ENCODE data around the gene TBX21.

GRCh38 chr17:47781397-47781796 lies 48.4 kb downstream of the TBX21 start:
- TF ChIP-seq CTCF (IDR thresholded peaks at IDR 0.05) (no peak), EP300 (IDR thresholded peaks at IDR 0.05) (no peak), POLR2A (IDR thresholded peaks at IDR 0.05; ENCODE audit: low read depth) (no peak)
